Pons (tissue), 1 donor: ENCODE measurements around the gene AGAP1.

ENCODE experiments used
- DNase-seq: peaks from one replicate; pipeline ENCODE4 v3.0.0-alpha.2; 2016; ENCODE audit warnings: low spot score

The AGAP1 gene

GRCh38 chr2:235508371-235509160, 14.7 kb downstream of the AGAP1 start:
- no peak for DNase-seq

- no peak for DNase-seq
Observed at GRCh38 chr2:235510318-235510717, 16.5 kb downstream of the AGAP1 start.

GRCh38 chr2:235511187-235511661, 17.4 kb downstream of the AGAP1 start:
- DNase-seq: no peak

GRCh38 chr2:235511751-235512698, 18.2 kb downstream of the AGAP1 start:
- no peak for DNase-seq

- DNase-seq: no peak
Observed at GRCh38 chr2:235512699-235513053, 18.8 kb downstream of the AGAP1 start.

GRCh38 chr2:235513984-235514626, 20.3 kb downstream of the AGAP1 start:
- DNase-seq: no peak

- no peak for DNase-seq
Observed at GRCh38 chr2:235514627-235515363, 21.0 kb downstream of the AGAP1 start.

- DNase-seq: no peak
Observed at GRCh38 chr2:235515364-235515742, 21.5 kb downstream of the AGAP1 start.

GRCh38 chr2:235515821-235516220, 22.0 kb downstream of the AGAP1 start:
- no peak for DNase-seq

- DNase-seq: no peak
Observed at GRCh38 chr2:235516257-235516656, 22.4 kb downstream of the AGAP1 start.

- DNase-seq: no peak
Observed at GRCh38 chr2:235518322-235519090, 24.7 kb downstream of the AGAP1 start.

GRCh38 chr2:235520787-235521186, 26.9 kb downstream of the AGAP1 start:
- no peak for DNase-seq

- no peak for DNase-seq
Observed at GRCh38 chr2:235521844-235522243, 28.0 kb downstream of the AGAP1 start.

- DNase-seq: no peak
Observed at GRCh38 chr2:235523021-235523420, 29.2 kb downstream of the AGAP1 start.

- no peak for DNase-seq
Observed at GRCh38 chr2:235523486-235524150, 29.8 kb downstream of the AGAP1 start.

- DNase-seq: no peak
Observed at GRCh38 chr2:235526166-235526565, 32.3 kb downstream of the AGAP1 start.

- no peak for DNase-seq
Observed at GRCh38 chr2:235527806-235528469, 34.1 kb downstream of the AGAP1 start.

- no peak for DNase-seq
Observed at GRCh38 chr2:235529621-235530020, 35.8 kb downstream of the AGAP1 start.

GRCh38 chr2:235530735-235531134, 36.9 kb downstream of the AGAP1 start:
- DNase-seq: no peak

- no peak for DNase-seq
Observed at GRCh38 chr2:235532307-235532706, 38.5 kb downstream of the AGAP1 start.
